RCC 7860 (cell line): ENCODE data around the gene ZNF664.

ENCODE experiments used
- DNase-seq: peaks from one replicate; pipeline ENCODE4 v3.0.0-alpha.2; 2015; ENCODE audit warnings: low spot score
- FAIRE-seq: peaks from 2 replicates; lab custom pipeline; 2012; peaks lifted over from hg19 to GRCh38; lab: Jason Lieb, UNC

ZNF664 gene

DNA sequence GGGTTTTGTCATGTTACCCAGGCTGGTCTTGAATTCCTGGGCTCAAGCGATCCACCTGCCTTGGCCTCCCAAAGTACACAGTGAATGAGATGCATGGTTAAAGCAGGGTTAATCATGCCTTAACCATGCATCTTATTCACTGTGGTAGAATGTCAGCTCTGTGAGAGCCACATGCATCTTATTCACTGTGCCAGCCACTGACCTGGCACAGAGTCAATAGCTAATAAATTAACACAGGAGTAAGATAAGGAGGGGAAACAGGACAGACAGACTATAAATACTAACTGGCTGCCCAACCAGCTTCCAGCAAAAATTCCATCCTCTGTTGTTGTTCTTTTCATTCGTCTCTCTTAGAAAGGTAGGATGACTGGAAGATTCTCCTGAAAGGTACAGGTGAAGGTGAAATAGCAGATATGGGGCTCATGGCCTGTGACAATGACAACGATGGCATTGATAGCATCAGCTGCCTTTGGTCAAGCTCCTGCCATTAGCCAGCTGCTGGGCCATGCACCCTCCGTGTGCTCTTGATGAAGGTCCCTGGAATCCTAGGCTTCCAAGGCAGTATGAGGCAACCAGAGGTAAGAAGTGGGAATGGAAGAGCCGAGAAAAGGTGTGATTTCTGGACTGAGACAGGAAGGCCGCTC, 76.6 kb downstream of the ZNF664 start:
- no peak for FAIRE-seq
- DNase-seq: no peak

- FAIRE-seq (no peak), DNase-seq (no peak)
These were observed 80.8 kb downstream of the ZNF664 start for GRCh38 chr12:124053851-124054250.

DNA sequence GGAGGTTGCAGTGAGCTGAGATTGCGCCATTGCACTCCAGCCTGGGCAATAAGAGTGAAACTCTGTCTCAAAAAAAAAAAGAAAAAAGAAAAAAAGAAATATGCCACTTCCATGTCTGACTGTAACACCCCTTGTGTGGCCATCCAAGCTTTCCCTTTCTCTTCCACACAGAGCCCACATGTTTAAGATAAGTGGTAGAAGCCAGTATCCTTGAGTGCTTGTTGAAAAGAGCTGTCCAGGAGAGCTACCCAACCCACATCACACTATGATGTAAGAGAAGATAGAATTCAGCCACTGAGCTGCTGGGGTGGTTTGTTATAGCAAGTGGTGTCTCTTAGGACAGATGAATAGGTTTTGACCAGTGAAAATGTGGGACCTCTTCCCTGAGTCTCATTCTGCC, 82.1 kb downstream of the ZNF664 start:
- DNase-seq (no peak), FAIRE-seq (no peak)

DNA sequence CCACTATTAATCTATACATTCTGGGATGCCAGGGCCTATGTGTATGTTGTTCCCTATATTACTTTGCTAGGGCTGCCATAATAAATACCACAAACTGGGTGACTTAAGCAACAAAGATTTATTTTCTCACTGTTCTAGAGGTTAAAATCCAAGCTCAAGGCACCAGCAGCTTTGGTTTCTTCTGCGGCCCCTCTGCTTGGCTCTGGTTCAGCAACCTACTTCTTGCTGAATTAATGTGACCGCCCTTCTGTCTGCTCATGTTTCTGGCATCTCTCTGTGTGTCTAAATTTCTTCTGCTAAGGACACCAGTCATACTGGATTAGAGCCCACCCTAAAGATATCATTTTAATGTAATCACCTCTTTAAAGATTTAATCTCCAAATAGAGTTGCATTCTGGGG, 84.7 kb downstream of the ZNF664 start:
- no peak for DNase-seq
- no peak for FAIRE-seq

- FAIRE-seq: no peak
- DNase-seq: no peak
These were observed 86.7 kb downstream of the ZNF664 start for GRCh38 chr12:124059752-124060151.
